Ovary (tissue), 3 donors: Measurements from ENCODE around the gene PHKB.

ENCODE experiments used
- EP300 ChIP-seq: sonication (generic); formaldehyde crosslinking; IDR thresholded peaks from one replicate; pipeline ENCODE4 v1.6.1; 2017; ENCODE audit warnings: antibody characterized with exemption
- POLR2A ChIP-seq: fragments of 450-650 bp; IDR thresholded peaks from one replicate; pipeline ENCODE4 v1.6.1; 2017; ENCODE audit warnings: antibody characterized with exemption, mild to moderate bottlenecking, moderate library complexity
- TF ChIP-seq, protein P1 (sequence below), 3 donors: fragments of 450-650 bp in 2 of 3; fragments of 200-600 bp in 1 of 3; IDR thresholded peaks; one replicate each; pipeline versions ENCODE4 v1.5.1 to v1.8.0; 2016 to 2022; ENCODE audit warnings: antibody characterized with exemption in 3 of 3, mild to moderate bottlenecking in 1 of 3
- donor health status: DM: no; HTN: no; CAD: no.

DNA sequence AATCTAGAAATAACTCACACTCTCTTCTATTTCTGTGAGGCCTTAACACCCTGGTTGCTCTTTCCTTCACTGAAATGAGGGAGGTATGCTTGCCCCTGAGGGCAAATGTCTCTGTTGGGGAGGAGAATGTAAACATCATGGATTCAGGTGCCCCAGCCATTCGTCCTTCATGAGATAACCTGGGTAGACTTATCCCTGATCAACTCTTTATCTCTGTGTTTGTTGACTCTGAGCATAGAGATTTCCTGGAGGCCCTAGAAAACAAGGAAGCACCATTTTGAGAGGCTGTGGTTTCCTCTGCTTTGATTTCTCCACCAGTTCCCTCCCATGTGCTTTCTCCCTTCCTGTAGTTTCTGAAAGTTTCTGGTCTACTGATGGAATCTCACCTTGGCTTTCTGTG is 77.3 kb downstream of the PHKB start:
- TF ChIP-seq, protein P1, sequence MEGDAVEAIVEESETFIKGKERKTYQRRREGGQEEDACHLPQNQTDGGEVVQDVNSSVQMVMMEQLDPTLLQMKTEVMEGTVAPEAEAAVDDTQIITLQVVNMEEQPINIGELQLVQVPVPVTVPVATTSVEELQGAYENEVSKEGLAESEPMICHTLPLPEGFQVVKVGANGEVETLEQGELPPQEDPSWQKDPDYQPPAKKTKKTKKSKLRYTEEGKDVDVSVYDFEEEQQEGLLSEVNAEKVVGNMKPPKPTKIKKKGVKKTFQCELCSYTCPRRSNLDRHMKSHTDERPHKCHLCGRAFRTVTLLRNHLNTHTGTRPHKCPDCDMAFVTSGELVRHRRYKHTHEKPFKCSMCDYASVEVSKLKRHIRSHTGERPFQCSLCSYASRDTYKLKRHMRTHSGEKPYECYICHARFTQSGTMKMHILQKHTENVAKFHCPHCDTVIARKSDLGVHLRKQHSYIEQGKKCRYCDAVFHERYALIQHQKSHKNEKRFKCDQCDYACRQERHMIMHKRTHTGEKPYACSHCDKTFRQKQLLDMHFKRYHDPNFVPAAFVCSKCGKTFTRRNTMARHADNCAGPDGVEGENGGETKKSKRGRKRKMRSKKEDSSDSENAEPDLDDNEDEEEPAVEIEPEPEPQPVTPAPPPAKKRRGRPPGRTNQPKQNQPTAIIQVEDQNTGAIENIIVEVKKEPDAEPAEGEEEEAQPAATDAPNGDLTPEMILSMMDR (IDR thresholded peaks at IDR 0.05): no peak
- TF ChIP-seq EP300: no peak
- TF ChIP-seq POLR2A: no peak
